Measurements from ENCODE around the gene TAF1C.
"Not testable (repeated sequence)": the region's sequence is repeated elsewhere in the genome, so short reads cannot be mapped to it uniquely, and the experiment has no call there.

The TAF1C gene

GRCh38 chr16:84186685-84187437 is at the start of gene TAF1C:
Gene TAF1C (minus strand): TSS chr16:84187057. CDS start chr16:84184988, 2,069 bp downstream.
- DNase-seq (ENCODE audit: low spot score): peak; percentile 94

GRCh38 chr16:84234321-84235241 is 47.7 kb upstream of the TAF1C start:
- no peak for DNase-seq (ENCODE audit: low spot score)

GRCh38 chr16:84233748-84234147 is 46.9 kb upstream of the TAF1C start:
- no peak for DNase-seq (ENCODE audit: low spot score)

GRCh38 chr16:84232969-84233368 is 46.1 kb upstream of the TAF1C start:
- DNase-seq (ENCODE audit: low spot score): no peak

GRCh38 chr16:84232060-84232459 is 45.2 kb upstream of the TAF1C start:
- DNase-seq (ENCODE audit: low spot score): no peak

- no peak for DNase-seq (ENCODE audit: low spot score)
Measured at GRCh38 chr16:84229471-84229870, 42.6 kb upstream of the TAF1C start.

- DNase-seq (ENCODE audit: low spot score): no peak
Measured at GRCh38 chr16:84228256-84228838, 41.5 kb upstream of the TAF1C start.

GRCh38 chr16:84227548-84227947 is 40.7 kb upstream of the TAF1C start:
- DNase-seq (ENCODE audit: low spot score): no peak

GRCh38 chr16:84226026-84226425 is 39.2 kb upstream of the TAF1C start:
- no peak for DNase-seq (ENCODE audit: low spot score)

- DNase-seq (ENCODE audit: low spot score): no peak
Measured at GRCh38 chr16:84225571-84225970, 38.7 kb upstream of the TAF1C start.

- no peak for DNase-seq (ENCODE audit: low spot score)
Measured at GRCh38 chr16:84225126-84225525, 38.3 kb upstream of the TAF1C start.

GRCh38 chr16:84224554-84224953 is 37.7 kb upstream of the TAF1C start:
- DNase-seq (ENCODE audit: low spot score): no peak

GRCh38 chr16:84223456-84223855 is 36.6 kb upstream of the TAF1C start:
- DNase-seq (ENCODE audit: low spot score): no peak

- no peak for DNase-seq (ENCODE audit: low spot score)
Measured at GRCh38 chr16:84220851-84221250, 34.0 kb upstream of the TAF1C start.

- no peak for DNase-seq (ENCODE audit: low spot score)
Measured at GRCh38 chr16:84218956-84219355, 32.1 kb upstream of the TAF1C start.

GRCh38 chr16:84218176-84218823 is 31.4 kb upstream of the TAF1C start:
- no peak for DNase-seq (ENCODE audit: low spot score)

GRCh38 chr16:84216144-84216543 is 29.3 kb upstream of the TAF1C start:
- DNase-seq (ENCODE audit: low spot score): not testable (repeated sequence)

GRCh38 chr16:84215531-84215930 is 28.7 kb upstream of the TAF1C start:
- DNase-seq (ENCODE audit: low spot score): no peak

GRCh38 chr16:84214451-84215066 is 27.7 kb upstream of the TAF1C start:
- no peak for DNase-seq (ENCODE audit: low spot score)

GRCh38 chr16:84212631-84213030 is 25.8 kb upstream of the TAF1C start:
- DNase-seq (ENCODE audit: low spot score): no peak

- no peak for DNase-seq (ENCODE audit: low spot score)
Measured at GRCh38 chr16:84212154-84212553, 25.3 kb upstream of the TAF1C start.

- no peak for DNase-seq (ENCODE audit: low spot score)
Measured at GRCh38 chr16:84209989-84210388, 23.1 kb upstream of the TAF1C start.
